ENCODE measurements around the gene VSTM4. TPM values are rescaled to one million over a fixed set of nuclear protein-coding genes. Genes with fewer than 3 reads are reported as not detected.

Gene VSTM4
- total and polyA plus RNA-seq, 2 of the 4 experiments (the other 2 are of a cell fraction) = 2.4 to 2.9 TPM

DNA sequence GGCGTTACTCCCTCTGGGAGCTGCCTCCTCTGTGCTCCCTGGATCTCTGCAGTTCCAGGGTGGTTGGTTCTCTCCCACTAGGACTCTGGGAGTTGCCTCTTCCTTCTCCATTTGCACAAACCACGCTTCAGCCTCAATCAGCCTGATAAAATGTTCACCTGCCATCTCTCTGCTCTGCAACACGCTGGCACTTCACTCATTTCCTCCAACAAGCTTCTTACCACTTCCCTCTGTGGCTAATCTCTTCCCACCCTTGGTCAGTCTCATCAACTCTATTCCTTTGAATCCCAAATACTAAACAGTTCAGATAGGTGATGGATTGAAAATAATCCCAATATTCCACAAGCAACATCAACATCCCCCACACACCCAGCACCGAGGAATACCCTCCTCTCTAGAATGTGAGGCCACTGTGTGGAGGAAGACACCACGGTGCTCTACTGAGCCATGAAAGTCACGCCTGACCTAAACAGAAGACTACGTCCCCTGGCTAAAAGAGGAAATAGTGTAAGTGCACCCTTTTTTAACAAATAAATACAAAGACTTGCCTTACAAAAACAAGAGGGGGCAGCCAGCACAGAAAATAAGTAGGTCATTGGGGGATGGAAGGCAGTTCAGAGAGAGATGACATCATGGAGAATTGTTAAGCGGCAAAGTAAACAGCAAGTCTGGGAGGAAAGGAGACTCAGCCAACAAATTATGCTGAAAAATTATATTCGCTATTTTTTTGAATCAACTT lies 20.4 kb upstream of the VSTM4 start:
- ATAC-seq (ENCODE audit: low read depth) = no peak; the same call in 1 of the 2 replicates
- Histone ChIP-seq H4K5ac (ENCODE audit: low read depth, low read length) (peak overlapping the region; percentile 41; the same call in 1 of the 2 replicates), H4K8ac (ENCODE audit: low read depth in 2 of 2, low read length in 2 of 2) (no peak overlapping the region), H2AK5ac (ENCODE audit: low read depth, low read length) (peak overlapping the region; percentile 37), H3K4ac (ENCODE audit: low read depth, low read length) (peak overlapping the region; percentile 33; the same call in 1 of the 2 replicates), H3K27me3 (ENCODE audit: control insufficient read depth, insufficient read depth, low read length) (peaks cover 24% of the 10 kb centered on the region), H3K23ac (ENCODE audit: low read depth, low read length) (0 out of 2 replicates have a peak overlapping the region, but pooled peaks have one; percentile 45), H2BK20ac (ENCODE audit: low read depth, low read length) (no peak overlapping the region; the same call in 1 of the 2 replicates), H3K56ac (ENCODE audit: extremely low read depth, insufficient read depth, low read length) (no peak overlapping the region), H3K14ac (replicated peaks; ENCODE audit: low read depth, low read length) (peak overlapping the region; percentile 34), H3K4me2 (ENCODE audit: low read depth, low read length) (peak overlapping the region; percentile 38; the same call in 1 of the 2 replicates), H3K9ac (ENCODE audit: low read depth, low read length) (no peak overlapping the region), H3K4me3 (ENCODE audit: insufficient read depth, low read depth, low read length) (no peak overlapping the region), H3K9me3 (ENCODE audit: control insufficient read depth, insufficient read depth, low read length) (no peaks in the 10 kb centered on the region), H2BK5ac (ENCODE audit: low read depth, low read length, poor library complexity, severe bottlenecking) (no peak overlapping the region), H4K91ac (ENCODE audit: insufficient read depth, low read depth, low read length) (no peak overlapping the region), H3K18ac (ENCODE audit: low read depth, low read length) (peak overlapping the region; percentile 77), H3K79me1 (ENCODE audit: low read depth in 1 of 2, low read length in 2 of 2) (no peaks in the 10 kb centered on the region), H4K20me1 (ENCODE audit: insufficient read depth, low read length) (peaks cover 13% of the 10 kb centered on the region; the same call in 1 of the 2 replicates), H3K9me1 (ENCODE audit: insufficient read depth, low read length) (peaks cover 20% of the 10 kb centered on the region), H2BK15ac (ENCODE audit: low read depth, low read length) (peak overlapping the region; percentile 50; the same call in 1 of the 3 replicates), H2AK9ac (replicated peaks; ENCODE audit: low read depth, low read length, poor library complexity) (no peak overlapping the region), H3K36me3 (ENCODE audit: control insufficient read depth, insufficient read depth, low read length) (no peaks in the 10 kb centered on the region), H2AFZ (replicated peaks; ENCODE audit: low read length, poor library complexity) (no peak overlapping the region), H3K27ac (ENCODE audit: insufficient read depth, low read length) (no peak overlapping the region; the same call in 1 of the 2 replicates), H2BK120ac (ENCODE audit: low read depth, low read length) (no peak overlapping the region), H3K4me1 (ENCODE audit: control insufficient read depth, insufficient read depth, low read length) (peaks cover 28% of the 10 kb centered on the region)
- peak; percentile 68 for DNase-seq
- CTCF ChIA-PET = no interaction called here
- BruUV-seq (replicated peaks) = no TSS peak
- POLR2A ChIA-PET (ENCODE audit: unreplicated experiment) = no interaction called here
- dilution Hi-C loops (cut with HindIII; ENCODE audit: low sequenced_read_pairs, unreplicated experiment) = no loop called here
- in situ Hi-C loops (cut with MboI; ENCODE audit: low sequenced_read_pairs) = no loop called here
- TF ChIP-seq RAD21 (IDR thresholded peaks at IDR 0.05; ENCODE audit: low read length) (peak; percentile 16; the same call in 1 of the 2 replicates), CEBPB (IDR thresholded peaks at IDR 0.05; ENCODE audit: low read depth, low read length) (no peak), FOS (IDR thresholded peaks at IDR 0.05; ENCODE audit: low read depth, low read length) (no peak)
- TF ChIP-seq, protein P1, sequence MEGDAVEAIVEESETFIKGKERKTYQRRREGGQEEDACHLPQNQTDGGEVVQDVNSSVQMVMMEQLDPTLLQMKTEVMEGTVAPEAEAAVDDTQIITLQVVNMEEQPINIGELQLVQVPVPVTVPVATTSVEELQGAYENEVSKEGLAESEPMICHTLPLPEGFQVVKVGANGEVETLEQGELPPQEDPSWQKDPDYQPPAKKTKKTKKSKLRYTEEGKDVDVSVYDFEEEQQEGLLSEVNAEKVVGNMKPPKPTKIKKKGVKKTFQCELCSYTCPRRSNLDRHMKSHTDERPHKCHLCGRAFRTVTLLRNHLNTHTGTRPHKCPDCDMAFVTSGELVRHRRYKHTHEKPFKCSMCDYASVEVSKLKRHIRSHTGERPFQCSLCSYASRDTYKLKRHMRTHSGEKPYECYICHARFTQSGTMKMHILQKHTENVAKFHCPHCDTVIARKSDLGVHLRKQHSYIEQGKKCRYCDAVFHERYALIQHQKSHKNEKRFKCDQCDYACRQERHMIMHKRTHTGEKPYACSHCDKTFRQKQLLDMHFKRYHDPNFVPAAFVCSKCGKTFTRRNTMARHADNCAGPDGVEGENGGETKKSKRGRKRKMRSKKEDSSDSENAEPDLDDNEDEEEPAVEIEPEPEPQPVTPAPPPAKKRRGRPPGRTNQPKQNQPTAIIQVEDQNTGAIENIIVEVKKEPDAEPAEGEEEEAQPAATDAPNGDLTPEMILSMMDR (conservative IDR thresholded peaks at IDR 0.05; ENCODE audit: low read depth, low read length) = 0 out of 2 replicates have a peak, but pooled peaks have one; percentile 7
- intact Hi-C loops (cut with micrococcal nuclease) = no loop called here
- WGBS, 2 experiments (ENCODE audit: extremely low coverage in 2 of 2, insufficient read length in 1 of 2) = 80% methylated on average over 1 of the region's 9 CpGs; no CpG with 5 or more reads in 1 of the 2 experiments
